ENCODE data around the gene FOXC1.
A peak's percentile ranks its signal among the peaks of the same experiment; 100 is the strongest.

The FOXC1 gene

GRCh38 chr6:1616701-1617463, 7.2 kb downstream of the FOXC1 start:
- in situ Hi-C loops (cut with MboI; ENCODE audit: low pct_unique_long_range_greater_than_20kb, low sequenced_read_pairs, unreplicated experiment) = loop anchor here (25.0 kb wide), 1 partner anchor 495 kb away; no protein-coding TSS in a partner anchor
- TF ChIP-seq CTCF (IDR thresholded peaks at IDR 0.05; ENCODE audit: extremely low read depth, insufficient read depth, missing control alignments) = no peak
- no peak for DNase-seq (ENCODE audit: low spot score)

GRCh38 chr6:1617466-1618310, 8.0 kb downstream of the FOXC1 start:
- no peak for DNase-seq (ENCODE audit: low spot score)
- in situ Hi-C loops (cut with MboI; ENCODE audit: low pct_unique_long_range_greater_than_20kb, low sequenced_read_pairs, unreplicated experiment) = loop anchor here (25.0 kb wide), 1 partner anchor 495 kb away; no protein-coding TSS in a partner anchor
- TF ChIP-seq CTCF (IDR thresholded peaks at IDR 0.05; ENCODE audit: extremely low read depth, insufficient read depth, missing control alignments) = no peak

GRCh38 chr6:1618311-1619097, 8.8 kb downstream of the FOXC1 start:
- no peak for TF ChIP-seq CTCF (IDR thresholded peaks at IDR 0.05; ENCODE audit: extremely low read depth, insufficient read depth, missing control alignments)
- in situ Hi-C loops (cut with MboI; ENCODE audit: low pct_unique_long_range_greater_than_20kb, low sequenced_read_pairs, unreplicated experiment) = loop anchor here (25.0 kb wide), 1 partner anchor 494 kb away; no protein-coding TSS in a partner anchor
- DNase-seq (ENCODE audit: low spot score) = no peak

- TF ChIP-seq CTCF (IDR thresholded peaks at IDR 0.05; ENCODE audit: extremely low read depth, insufficient read depth, missing control alignments) = no peak
- no peak for DNase-seq (ENCODE audit: low spot score)
- in situ Hi-C loops (cut with MboI; ENCODE audit: low pct_unique_long_range_greater_than_20kb, low sequenced_read_pairs, unreplicated experiment) = loop anchor here (25.0 kb wide), 1 partner anchor 493 kb away; no protein-coding TSS in a partner anchor
These were observed 9.5 kb downstream of the FOXC1 start for GRCh38 chr6:1619098-1619672.

GRCh38 chr6:1619673-1620503, 10.2 kb downstream of the FOXC1 start:
- TF ChIP-seq CTCF (IDR thresholded peaks at IDR 0.05; ENCODE audit: extremely low read depth, insufficient read depth, missing control alignments) = no peak
- in situ Hi-C loops (cut with MboI; ENCODE audit: low pct_unique_long_range_greater_than_20kb, low sequenced_read_pairs, unreplicated experiment) = loop anchor here (25.0 kb wide), 1 partner anchor 492 kb away; no protein-coding TSS in a partner anchor
- peak; percentile 69 for DNase-seq (ENCODE audit: low spot score)
